Breast epithelium (tissue), 3 donors: ENCODE results near the gene FAAP100.

Experiments
- POLR2A ChIP-seq: fragments of 450-650 bp; IDR thresholded peaks from one replicate; pipeline ENCODE4 v1.6.1; 2016; ENCODE audit warnings: antibody characterized with exemption, mild to moderate bottlenecking, moderate library complexity
- TF ChIP-seq, protein P1 (sequence below), 3 donors: fragments of 450-650 bp; IDR thresholded peaks; one replicate each; pipeline ENCODE4 v1.5.1; 2016 to 2017; ENCODE audit warnings: antibody characterized with exemption in 3 of 3, mild to moderate bottlenecking in 3 of 3, moderate library complexity in 3 of 3

DNA sequence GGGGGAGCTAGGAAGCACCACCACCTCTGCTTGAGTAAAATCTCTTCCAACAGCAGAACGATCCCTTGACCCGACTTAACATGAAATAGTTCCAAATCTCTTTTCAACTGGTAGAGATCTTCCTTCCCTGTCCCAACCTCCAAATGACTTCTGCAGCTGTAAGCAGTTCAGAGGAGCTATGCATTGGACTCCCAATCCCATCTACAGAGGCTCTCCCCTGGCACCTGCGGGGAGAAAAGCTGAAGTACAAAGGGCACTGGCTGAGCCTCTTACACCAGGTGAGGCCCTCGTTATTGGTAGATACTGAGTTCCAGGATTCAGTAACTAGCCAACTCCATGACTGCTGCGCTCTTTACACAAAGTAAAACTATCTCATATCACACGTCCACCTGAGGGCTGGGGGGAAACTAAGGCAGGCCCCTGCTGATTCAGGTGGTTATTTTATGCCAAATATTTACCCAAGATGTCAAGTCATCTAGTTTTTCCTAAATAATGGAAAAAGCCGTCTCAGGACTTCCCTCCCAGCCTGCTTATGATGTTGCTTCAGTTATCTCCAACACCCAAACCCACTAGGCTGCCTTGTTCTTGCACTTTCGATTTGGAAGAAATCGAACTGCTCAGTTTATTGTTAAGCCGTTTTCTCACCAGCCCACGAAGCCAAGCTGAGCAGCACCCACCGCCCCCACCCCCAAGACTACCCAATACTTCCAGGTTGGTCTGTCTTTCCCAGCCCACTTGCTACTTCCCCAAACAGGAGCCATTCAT, 42.8 kb downstream of the FAAP100 start:
- TF ChIP-seq, protein P1, sequence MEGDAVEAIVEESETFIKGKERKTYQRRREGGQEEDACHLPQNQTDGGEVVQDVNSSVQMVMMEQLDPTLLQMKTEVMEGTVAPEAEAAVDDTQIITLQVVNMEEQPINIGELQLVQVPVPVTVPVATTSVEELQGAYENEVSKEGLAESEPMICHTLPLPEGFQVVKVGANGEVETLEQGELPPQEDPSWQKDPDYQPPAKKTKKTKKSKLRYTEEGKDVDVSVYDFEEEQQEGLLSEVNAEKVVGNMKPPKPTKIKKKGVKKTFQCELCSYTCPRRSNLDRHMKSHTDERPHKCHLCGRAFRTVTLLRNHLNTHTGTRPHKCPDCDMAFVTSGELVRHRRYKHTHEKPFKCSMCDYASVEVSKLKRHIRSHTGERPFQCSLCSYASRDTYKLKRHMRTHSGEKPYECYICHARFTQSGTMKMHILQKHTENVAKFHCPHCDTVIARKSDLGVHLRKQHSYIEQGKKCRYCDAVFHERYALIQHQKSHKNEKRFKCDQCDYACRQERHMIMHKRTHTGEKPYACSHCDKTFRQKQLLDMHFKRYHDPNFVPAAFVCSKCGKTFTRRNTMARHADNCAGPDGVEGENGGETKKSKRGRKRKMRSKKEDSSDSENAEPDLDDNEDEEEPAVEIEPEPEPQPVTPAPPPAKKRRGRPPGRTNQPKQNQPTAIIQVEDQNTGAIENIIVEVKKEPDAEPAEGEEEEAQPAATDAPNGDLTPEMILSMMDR (IDR thresholded peaks at IDR 0.05) = no peak
- no peak for TF ChIP-seq POLR2A
